NOMO-1 treated with DMSO at 0.1 percent for 48 hours (cell line): ENCODE data around the gene MESD.

ENCODE experiments used
- DNase-seq: peaks from one replicate; lab custom pipeline; 2025; ENCODE audit not compliant: unreplicated experiment; lab: John Stamatoyannopoulos, UW

Gene MESD

GRCh38 chr15:80940331-80940730 lies 49.3 kb downstream of the MESD start:
- DNase-seq = no peak

GRCh38 chr15:80939216-80939615 lies 50.4 kb downstream of the MESD start:
- no peak for DNase-seq

GRCh38 chr15:80937718-80938117 lies 51.9 kb downstream of the MESD start:
- DNase-seq = no peak

- no peak for DNase-seq
Measured at GRCh38 chr15:80936288-80937078, 53.1 kb downstream of the MESD start.

- DNase-seq = no peak
Measured at GRCh38 chr15:80934761-80935221, 54.8 kb downstream of the MESD start.

GRCh38 chr15:80932989-80933388 lies 56.6 kb downstream of the MESD start:
- DNase-seq = no peak

- no peak for DNase-seq
Measured at GRCh38 chr15:80932513-80932815, 57.2 kb downstream of the MESD start.

GRCh38 chr15:80931721-80932512 lies 57.7 kb downstream of the MESD start:
- DNase-seq = no peak

GRCh38 chr15:80931191-80931590 lies 58.4 kb downstream of the MESD start:
- no peak for DNase-seq

- DNase-seq = no peak
Measured at GRCh38 chr15:80929689-80930088, 59.9 kb downstream of the MESD start.

- DNase-seq = no peak
Measured at GRCh38 chr15:80929225-80929624, 60.4 kb downstream of the MESD start.

- DNase-seq = no peak
Measured at GRCh38 chr15:80926126-80926525, 63.5 kb downstream of the MESD start.

GRCh38 chr15:80925597-80926059 lies 64.0 kb downstream of the MESD start:
- no peak for DNase-seq

GRCh38 chr15:80924278-80924677 lies 65.3 kb downstream of the MESD start:
- no peak for DNase-seq

- DNase-seq = no peak
Measured at GRCh38 chr15:80923668-80924067, 66.0 kb downstream of the MESD start.

GRCh38 chr15:80921736-80922410 lies 67.7 kb downstream of the MESD start:
- no peak for DNase-seq

- DNase-seq = no peak
Measured at GRCh38 chr15:80920271-80920699, 69.3 kb downstream of the MESD start.

- DNase-seq = no peak
Measured at GRCh38 chr15:80918196-80918783, 71.3 kb downstream of the MESD start.

GRCh38 chr15:80916056-80916455 lies 73.6 kb downstream of the MESD start:
- no peak for DNase-seq

GRCh38 chr15:80915472-80915871 lies 74.1 kb downstream of the MESD start:
- no peak for DNase-seq

- DNase-seq = no peak
Measured at GRCh38 chr15:80913541-80913940, 76.1 kb downstream of the MESD start.
